ENCODE results near the gene STXBP1. TPM values are rescaled to one million over a fixed set of nuclear protein-coding genes. Genes with fewer than 3 reads are reported as not detected.
A peak's percentile ranks its signal among the peaks of the same experiment; 100 is the strongest.

The STXBP1 gene
- total RNA-seq (2014; rRNA removed; shearing (Covaris generic)): 7.2 and 18.8 TPM in 2 replicates

GRCh38 chr9:127611899-127612790, at the start of gene STXBP1:
Gene STXBP1 (plus strand): TSS chr9:127612277. CDS start chr9:127612404, 127 bp downstream.
- peak; percentile 63 for DNase-seq (ENCODE audit: low spot score)

GRCh38 chr9:127562279-127562796, 49.7 kb upstream of the STXBP1 start:
- DNase-seq (ENCODE audit: low spot score): no peak

GRCh38 chr9:127562841-127563401, 49.2 kb upstream of the STXBP1 start:
- DNase-seq (ENCODE audit: low spot score): peak; percentile 76

- DNase-seq (ENCODE audit: low spot score): no peak
Measured at GRCh38 chr9:127563579-127563978, 48.5 kb upstream of the STXBP1 start.

- no peak for DNase-seq (ENCODE audit: low spot score)
Measured at GRCh38 chr9:127565231-127565630, 46.8 kb upstream of the STXBP1 start.

- no peak for DNase-seq (ENCODE audit: low spot score)
Measured at GRCh38 chr9:127566351-127567001, 45.6 kb upstream of the STXBP1 start.

- no peak for DNase-seq (ENCODE audit: low spot score)
Measured at GRCh38 chr9:127567035-127567729, 44.9 kb upstream of the STXBP1 start.

GRCh38 chr9:127567730-127568617, 44.1 kb upstream of the STXBP1 start:
- no peak for DNase-seq (ENCODE audit: low spot score)

- no peak for DNase-seq (ENCODE audit: low spot score)
Measured at GRCh38 chr9:127568618-127568970, 43.5 kb upstream of the STXBP1 start.

- peak; percentile 75 for DNase-seq (ENCODE audit: low spot score)
Measured at GRCh38 chr9:127568971-127569885, 42.8 kb upstream of the STXBP1 start.

GRCh38 chr9:127569886-127570401, 42.1 kb upstream of the STXBP1 start:
- peak; percentile 59 for DNase-seq (ENCODE audit: low spot score)

GRCh38 chr9:127570533-127571111, 41.5 kb upstream of the STXBP1 start:
- DNase-seq (ENCODE audit: low spot score): no peak

- DNase-seq (ENCODE audit: low spot score): no peak
Measured at GRCh38 chr9:127571971-127572370, 40.1 kb upstream of the STXBP1 start.

GRCh38 chr9:127572961-127573721, 38.9 kb upstream of the STXBP1 start:
- peak; percentile 71 for DNase-seq (ENCODE audit: low spot score)

GRCh38 chr9:127574072-127574993, 37.7 kb upstream of the STXBP1 start:
- peak; percentile 95 for DNase-seq (ENCODE audit: low spot score)

- DNase-seq (ENCODE audit: low spot score): no peak
Measured at GRCh38 chr9:127575875-127576778, 36.0 kb upstream of the STXBP1 start.

Data from H4 (cell line).